Measurements from ENCODE around the gene SLC9C1. TPM values are rescaled to one million over a fixed set of nuclear protein-coding genes. Genes with fewer than 3 reads are reported as not detected.
A peak's percentile ranks its signal among the peaks of the same experiment; 100 is the strongest.

The SLC9C1 gene
- total RNA-seq, 4 donors from 2014 or later, result 0.67 to 12.4 (median 1.7) TPM; not detected in 1

- DNase-seq, result no peak
Measured at GRCh38 chr3:112297714-112298113, 3.7 kb upstream of the SLC9C1 start.

GRCh38 chr3:112289011-112289410 lies 5.0 kb downstream of the SLC9C1 start:
- TF ChIP-seq CTCF (IDR thresholded peaks at IDR 0.05), result no peak
- TF ChIP-seq POLR2A (IDR thresholded peaks at IDR 0.05), result no peak
- no peak overlapping the region for H3K4me3 ChIP-seq
- no peak for DNase-seq
- no peaks in the 10 kb centered on the region for H3K9me3 ChIP-seq
- H3K4me1 ChIP-seq, result no peaks in the 10 kb centered on the region
- no peak overlapping the region for H3K27ac ChIP-seq
- no peaks in the 10 kb centered on the region for H3K36me3 ChIP-seq
- no peaks in the 10 kb centered on the region for H3K27me3 ChIP-seq

More at GRCh38 chr3:112297714-112298113, 3.7 kb upstream of the SLC9C1 start:
- no peak overlapping the region for H3K4me3 ChIP-seq
- peaks cover 0 to 4% (median 0%) of the 10 kb centered on the region in 4 donors for H3K4me1 ChIP-seq
- H3K9me3 ChIP-seq, result no peaks in the 10 kb centered on the region
- TF ChIP-seq CTCF (IDR thresholded peaks at IDR 0.05) (no peak), POLR2A (IDR thresholded peaks at IDR 0.05) (no peak)
- H3K27ac ChIP-seq, result peak overlapping the region in 1 of 4 donors; percentile 22
- no peaks in the 10 kb centered on the region for H3K27me3 ChIP-seq
- no peaks in the 10 kb centered on the region for H3K36me3 ChIP-seq

GRCh38 chr3:112280266-112280665 lies 13.8 kb downstream of the SLC9C1 start:
- no peak for DNase-seq
- no peaks in the 10 kb centered on the region for H3K4me1 ChIP-seq
- no peaks in the 10 kb centered on the region for H3K9me3 ChIP-seq
- H3K27me3 ChIP-seq, result no peaks in the 10 kb centered on the region
- no peak overlapping the region for H3K4me3 ChIP-seq
- H3K27ac ChIP-seq, result no peak overlapping the region
- H3K36me3 ChIP-seq, result no peaks in the 10 kb centered on the region
- TF ChIP-seq POLR2A (IDR thresholded peaks at IDR 0.05) (no peak), CTCF (IDR thresholded peaks at IDR 0.05) (no peak)

- Histone ChIP-seq H3K36me3 (no peaks in the 10 kb centered on the region), H3K4me3 (no peak overlapping the region), H3K9me3 (no peaks in the 10 kb centered on the region), H3K4me1 (no peaks in the 10 kb centered on the region), H3K27ac (no peak overlapping the region), H3K27me3 (no peaks in the 10 kb centered on the region)
- no peak for TF ChIP-seq CTCF (IDR thresholded peaks at IDR 0.05)
- TF ChIP-seq POLR2A (IDR thresholded peaks at IDR 0.05), result no peak
- DNase-seq, result no peak
Measured at GRCh38 chr3:112273536-112273935, 20.5 kb downstream of the SLC9C1 start.

- Histone ChIP-seq H3K36me3 (no peaks in the 10 kb centered on the region), H3K27ac (no peak overlapping the region), H3K27me3 (no peaks in the 10 kb centered on the region), H3K4me1 (no peaks in the 10 kb centered on the region), H3K4me3 (no peak overlapping the region), H3K9me3 (no peaks in the 10 kb centered on the region)
- TF ChIP-seq POLR2A (IDR thresholded peaks at IDR 0.05) (no peak), CTCF (IDR thresholded peaks at IDR 0.05) (no peak)
- no peak for DNase-seq
Measured at GRCh38 chr3:112261742-112262141, 32.3 kb downstream of the SLC9C1 start.

GRCh38 chr3:112260563-112260962 lies 33.5 kb downstream of the SLC9C1 start:
- no peak for DNase-seq
- no peak overlapping the region for H3K4me3 ChIP-seq
- no peak overlapping the region for H3K27ac ChIP-seq
- H3K27me3 ChIP-seq, result no peaks in the 10 kb centered on the region
- H3K4me1 ChIP-seq, result no peaks in the 10 kb centered on the region
- TF ChIP-seq CTCF (IDR thresholded peaks at IDR 0.05), result no peak
- TF ChIP-seq POLR2A (IDR thresholded peaks at IDR 0.05), result no peak
- H3K36me3 ChIP-seq, result no peaks in the 10 kb centered on the region
- H3K9me3 ChIP-seq, result no peaks in the 10 kb centered on the region
